Measurements from ENCODE around the gene TBX15. TPM values are rescaled to one million over a fixed set of nuclear protein-coding genes. Genes with fewer than 3 reads are reported as not detected.

TBX15 gene
- total RNA-seq, 4 donors from 2014 or later: 3.3 to 10.8 (median 3.5) TPM

DNA sequence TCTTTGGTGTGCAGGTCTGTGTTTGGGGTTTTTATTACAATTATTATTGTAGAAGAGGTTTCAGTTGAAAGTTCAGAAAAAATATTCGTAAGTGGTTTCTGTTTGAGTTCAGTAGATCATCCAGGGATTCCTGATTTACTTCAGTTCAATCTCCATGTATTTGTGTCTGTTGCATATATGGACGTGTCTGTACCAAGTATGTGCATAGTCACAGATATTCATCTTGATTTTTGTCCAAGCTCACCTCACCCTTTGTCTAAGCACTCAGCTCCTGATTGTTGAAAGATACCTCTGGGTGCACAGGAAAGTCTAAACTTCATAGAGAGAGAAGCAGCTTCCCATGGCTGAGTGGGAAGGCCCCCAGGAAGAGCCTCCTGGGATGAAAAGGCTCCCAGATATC lies 141.7 kb downstream of the TBX15 start:
- Histone ChIP-seq H3K27ac (no peak overlapping the region), H3K9me3 (no peaks in the 10 kb centered on the region), H3K4me3 (no peak overlapping the region), H3K4me1 (no peaks in the 10 kb centered on the region), H3K36me3 (no peaks in the 10 kb centered on the region), H3K27me3 (no peaks in the 10 kb centered on the region)
- 62% methylated on average over 2 of the region's 2 CpGs for WGBS
- DNase-seq (ENCODE audit: low spot score in 2 of 2): no peak
- TF ChIP-seq POLR2A (IDR thresholded peaks at IDR 0.05) (no peak), POLR2AphosphoS5 (IDR thresholded peaks at IDR 0.05) (no peak), EP300 (IDR thresholded peaks at IDR 0.05) (no peak)
- TF ChIP-seq, protein P1, sequence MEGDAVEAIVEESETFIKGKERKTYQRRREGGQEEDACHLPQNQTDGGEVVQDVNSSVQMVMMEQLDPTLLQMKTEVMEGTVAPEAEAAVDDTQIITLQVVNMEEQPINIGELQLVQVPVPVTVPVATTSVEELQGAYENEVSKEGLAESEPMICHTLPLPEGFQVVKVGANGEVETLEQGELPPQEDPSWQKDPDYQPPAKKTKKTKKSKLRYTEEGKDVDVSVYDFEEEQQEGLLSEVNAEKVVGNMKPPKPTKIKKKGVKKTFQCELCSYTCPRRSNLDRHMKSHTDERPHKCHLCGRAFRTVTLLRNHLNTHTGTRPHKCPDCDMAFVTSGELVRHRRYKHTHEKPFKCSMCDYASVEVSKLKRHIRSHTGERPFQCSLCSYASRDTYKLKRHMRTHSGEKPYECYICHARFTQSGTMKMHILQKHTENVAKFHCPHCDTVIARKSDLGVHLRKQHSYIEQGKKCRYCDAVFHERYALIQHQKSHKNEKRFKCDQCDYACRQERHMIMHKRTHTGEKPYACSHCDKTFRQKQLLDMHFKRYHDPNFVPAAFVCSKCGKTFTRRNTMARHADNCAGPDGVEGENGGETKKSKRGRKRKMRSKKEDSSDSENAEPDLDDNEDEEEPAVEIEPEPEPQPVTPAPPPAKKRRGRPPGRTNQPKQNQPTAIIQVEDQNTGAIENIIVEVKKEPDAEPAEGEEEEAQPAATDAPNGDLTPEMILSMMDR (IDR thresholded peaks at IDR 0.05): no peak

DNA sequence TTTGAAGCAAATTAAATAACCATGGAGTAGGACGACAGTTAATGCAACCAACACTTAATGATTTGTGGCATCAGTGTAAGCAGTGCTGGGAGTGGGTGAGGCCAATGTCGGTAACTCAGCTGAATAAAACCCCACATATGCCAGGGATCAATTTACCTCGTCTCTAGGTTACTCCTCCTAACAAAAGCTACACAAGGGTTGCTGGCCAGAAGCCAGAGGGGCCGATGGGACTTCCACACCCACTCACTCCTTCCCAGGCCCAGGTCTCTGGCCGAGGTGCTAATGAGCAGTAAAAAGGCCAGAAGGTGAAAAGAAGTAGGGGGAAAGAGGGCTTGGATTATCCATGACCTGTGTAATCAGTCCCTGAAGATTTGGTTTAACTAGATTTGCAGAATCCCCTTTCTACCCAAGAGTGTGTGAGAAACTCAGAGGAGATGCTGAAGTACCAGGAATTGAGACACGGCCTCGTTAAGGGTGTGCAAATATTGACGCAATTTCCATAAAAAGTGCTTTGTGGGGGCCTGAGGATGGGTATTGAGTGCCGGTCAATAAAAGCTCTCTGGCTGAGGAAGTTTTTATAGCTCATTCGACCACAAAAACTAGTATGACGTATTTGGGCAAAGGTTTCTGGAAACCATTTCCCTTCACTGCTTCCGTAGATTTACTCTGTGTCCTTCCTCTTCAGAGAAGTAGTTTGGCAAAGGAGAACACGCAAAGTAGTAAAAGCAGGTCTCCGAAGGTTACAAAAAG lies 145.5 kb downstream of the TBX15 start:
- Histone ChIP-seq H3K4me1 (no peaks in the 10 kb centered on the region), H3K9me3 (no peaks in the 10 kb centered on the region), H3K27ac (no peak overlapping the region), H3K36me3 (no peaks in the 10 kb centered on the region), H3K27me3 (no peaks in the 10 kb centered on the region), H3K4me3 (no peak overlapping the region)
- TF ChIP-seq, protein P1 (IDR thresholded peaks at IDR 0.05): no peak
- TF ChIP-seq POLR2A (IDR thresholded peaks at IDR 0.05): no peak
- TF ChIP-seq POLR2AphosphoS5 (IDR thresholded peaks at IDR 0.05): no peak
- no peak for TF ChIP-seq EP300 (IDR thresholded peaks at IDR 0.05)
- DNase-seq (ENCODE audit: low spot score in 2 of 2): no peak
- 65% methylated on average over 14 of the region's 14 CpGs for WGBS

DNA sequence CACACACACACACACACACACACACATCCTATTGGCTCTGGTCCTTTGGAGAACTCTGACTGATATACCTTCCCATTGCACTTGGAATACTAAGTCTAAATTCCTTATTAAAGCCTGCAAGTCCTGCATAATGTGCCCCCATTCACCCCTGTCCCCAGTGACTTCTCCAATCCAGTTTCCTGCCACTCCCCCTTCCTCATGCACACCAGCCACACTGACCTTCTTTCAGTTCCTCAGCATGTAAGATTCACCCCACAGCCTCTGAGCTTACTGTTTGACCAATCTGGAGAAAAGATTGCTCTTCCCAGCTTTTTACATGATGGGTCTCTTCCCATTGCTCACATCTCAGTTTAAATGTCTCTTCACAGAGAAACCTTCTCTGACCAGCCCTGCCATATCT lies 146.6 kb downstream of the TBX15 start:
- TF ChIP-seq POLR2A (IDR thresholded peaks at IDR 0.05): no peak
- TF ChIP-seq, protein P1 (IDR thresholded peaks at IDR 0.05): no peak
- no peak for TF ChIP-seq POLR2AphosphoS5 (IDR thresholded peaks at IDR 0.05)
- TF ChIP-seq EP300 (IDR thresholded peaks at IDR 0.05): no peak
- no peaks in the 10 kb centered on the region for H3K36me3 ChIP-seq
- DNase-seq (ENCODE audit: low spot score in 2 of 2): no peak

More for the DNA sequence above, 146.6 kb downstream of the TBX15 start:
- Histone ChIP-seq H3K27ac (no peak overlapping the region), H3K27me3 (no peaks in the 10 kb centered on the region), H3K9me3 (no peaks in the 10 kb centered on the region), H3K4me3 (no peak overlapping the region), H3K4me1 (no peaks in the 10 kb centered on the region)

Other genes starting within 250 kb of the TBX15 start
- gene WARS2, start 152.3 kb upstream of the TBX15 start, total RNA-seq: 10 to 100 TPM; 13.3 to 28.1 (median 16.2) TPM

All from suprapubic skin (tissue), 4 donors.